AG08396 (cell line): ENCODE measurements around the gene NOS1AP.
"Not testable (repeated sequence)": the region's sequence is repeated elsewhere in the genome, so short reads cannot be mapped to it uniquely, and the experiment has no call there.

Source experiments
- DNase-seq: peaks from one replicate; pipeline ENCODE4 v3.0.0; 2012; ENCODE audit warnings: low spot score, mixed read lengths

The NOS1AP gene

GRCh38 chr1:162069334-162070093 is at the start of gene NOS1AP:
Gene NOS1AP, plus strand, starts transcription at chr1:162069691. Its CDS starts 487 bp downstream, at chr1:162070178.
- peak; percentile 89 for DNase-seq

GRCh38 chr1:162020150-162020549 is 49.3 kb upstream of the NOS1AP start:
- DNase-seq = no peak

GRCh38 chr1:162021124-162021523 is 48.4 kb upstream of the NOS1AP start:
- no peak for DNase-seq

GRCh38 chr1:162022626-162023025 is 46.9 kb upstream of the NOS1AP start:
- DNase-seq = no peak

GRCh38 chr1:162023181-162023546 is 46.3 kb upstream of the NOS1AP start:
- DNase-seq = no peak

GRCh38 chr1:162023547-162024501 is 45.7 kb upstream of the NOS1AP start, which contains the start of gene OLFML2B:
Gene OLFML2B, minus strand, starts transcription at chr1:162023869. Its CDS starts 439 bp downstream, at chr1:162023430.
- DNase-seq = peak; percentile 87

- no peak for DNase-seq
These were observed 44.0 kb upstream of the NOS1AP start for GRCh38 chr1:162025541-162025940.

- no peak for DNase-seq
These were observed 42.6 kb upstream of the NOS1AP start for GRCh38 chr1:162026881-162027280.

GRCh38 chr1:162028726-162029125 is 40.8 kb upstream of the NOS1AP start:
- DNase-seq = no peak

- DNase-seq = no peak
These were observed 40.3 kb upstream of the NOS1AP start for GRCh38 chr1:162029157-162029556.

GRCh38 chr1:162030759-162031280 is 38.7 kb upstream of the NOS1AP start:
- no peak for DNase-seq

GRCh38 chr1:162033428-162033827 is 36.1 kb upstream of the NOS1AP start:
- DNase-seq = no peak

- DNase-seq = no peak
These were observed 34.2 kb upstream of the NOS1AP start for GRCh38 chr1:162035241-162035640.

- DNase-seq = no peak
These were observed 33.3 kb upstream of the NOS1AP start for GRCh38 chr1:162036163-162036562.

- no peak for DNase-seq
These were observed 30.9 kb upstream of the NOS1AP start for GRCh38 chr1:162038624-162039023.

GRCh38 chr1:162040001-162040400 is 29.5 kb upstream of the NOS1AP start:
- DNase-seq = no peak

- no peak for DNase-seq
These were observed 28.8 kb upstream of the NOS1AP start for GRCh38 chr1:162040657-162041056.

- no peak for DNase-seq
These were observed 27.1 kb upstream of the NOS1AP start for GRCh38 chr1:162042361-162042760.

- DNase-seq = no peak
These were observed 22.6 kb upstream of the NOS1AP start for GRCh38 chr1:162046921-162047320.

GRCh38 chr1:162053949-162054348 is 15.5 kb upstream of the NOS1AP start:
- not testable (repeated sequence) for DNase-seq

- peak; percentile 73 for DNase-seq
These were observed 14.4 kb upstream of the NOS1AP start for GRCh38 chr1:162055062-162055461.

GRCh38 chr1:162056043-162056442 is 13.4 kb upstream of the NOS1AP start:
- peak; percentile 74 for DNase-seq

- DNase-seq = no peak
These were observed 12.9 kb upstream of the NOS1AP start for GRCh38 chr1:162056579-162056978.
